Measurements from ENCODE around the gene PIK3C2A.
"Not testable (repeated sequence)": the region's sequence is repeated elsewhere in the genome, so short reads cannot be mapped to it uniquely, and the experiment has no call there.

The PIK3C2A gene

DNA sequence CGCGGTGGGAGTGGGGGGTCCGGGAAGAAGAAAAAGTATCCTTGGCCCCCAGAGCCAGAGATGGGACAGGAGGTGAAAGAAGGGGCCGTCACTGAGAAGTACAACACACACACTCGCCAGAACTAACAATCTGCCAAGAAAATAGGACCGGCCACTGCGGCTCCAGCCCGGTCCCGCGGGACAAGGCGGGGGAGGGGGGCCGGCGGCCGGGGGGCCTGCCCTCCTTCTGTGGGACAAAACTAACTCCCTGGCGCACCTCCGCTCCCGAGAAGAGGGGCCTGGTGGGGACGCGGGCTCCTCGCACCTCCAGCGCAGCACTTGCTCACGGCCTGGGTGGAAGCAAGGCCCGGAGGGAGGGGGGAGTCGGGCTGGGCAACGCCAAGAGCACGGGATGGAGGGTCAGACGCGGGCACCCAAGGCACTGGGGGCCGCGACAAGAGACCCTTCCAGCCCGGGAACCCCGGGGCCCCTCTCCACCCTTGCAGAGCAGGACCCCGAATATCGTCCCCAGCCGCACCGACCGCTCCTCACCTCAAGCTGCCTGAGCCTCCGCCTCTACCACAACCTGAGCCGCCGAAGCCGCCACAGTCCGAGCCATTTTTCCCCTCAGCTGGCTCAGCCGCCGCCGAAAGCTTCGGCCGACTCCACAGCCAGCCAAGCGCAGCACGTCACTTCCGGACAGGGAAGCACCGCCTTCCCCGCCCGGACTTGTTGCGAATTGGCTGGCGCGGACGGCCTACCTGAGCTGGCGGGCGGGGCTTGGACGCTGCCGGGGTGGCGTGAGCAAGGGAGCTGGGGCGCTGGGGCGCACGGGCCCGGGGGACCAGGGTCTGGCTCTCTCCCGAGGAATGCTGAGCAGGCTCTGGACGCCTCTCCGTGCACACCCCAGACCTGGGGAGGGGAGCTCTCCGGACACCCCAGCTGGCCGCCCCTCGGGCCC, at the start of gene PIK3C2A:
Gene PIK3C2A, minus strand, starts transcription at position 670 of the 940 bp plus-strand sequence. CDS start 38,245 bp downstream, outside the sequence.
- peak; percentile 96 for DNase-seq (ENCODE audit: low spot score)

GRCh38 chr11:17257196-17257595, 49.4 kb upstream of the PIK3C2A start:
- no peak for DNase-seq (ENCODE audit: low spot score)

DNA sequence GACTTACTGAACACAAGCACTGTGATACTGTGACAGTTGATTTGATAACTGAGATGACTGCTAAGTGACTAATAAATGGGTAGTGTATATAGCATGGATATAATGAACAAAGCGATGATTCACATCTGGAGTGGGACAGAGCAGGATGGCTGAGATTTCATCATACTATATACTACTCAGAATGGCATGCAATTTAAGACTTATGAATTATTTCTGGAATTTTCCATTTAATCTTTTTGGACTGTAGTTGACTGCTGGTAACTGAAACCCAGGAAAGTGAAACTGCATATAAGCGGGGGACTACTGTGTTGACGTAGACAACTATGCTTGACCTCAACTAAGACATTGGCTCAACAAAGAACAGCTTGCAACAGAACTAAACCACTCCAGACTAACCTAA, 48.7 kb upstream of the PIK3C2A start:
- peak; percentile 69 for DNase-seq (ENCODE audit: low spot score)

GRCh38 chr11:17252704-17253103, 44.9 kb upstream of the PIK3C2A start:
- no peak for DNase-seq (ENCODE audit: low spot score)

DNA sequence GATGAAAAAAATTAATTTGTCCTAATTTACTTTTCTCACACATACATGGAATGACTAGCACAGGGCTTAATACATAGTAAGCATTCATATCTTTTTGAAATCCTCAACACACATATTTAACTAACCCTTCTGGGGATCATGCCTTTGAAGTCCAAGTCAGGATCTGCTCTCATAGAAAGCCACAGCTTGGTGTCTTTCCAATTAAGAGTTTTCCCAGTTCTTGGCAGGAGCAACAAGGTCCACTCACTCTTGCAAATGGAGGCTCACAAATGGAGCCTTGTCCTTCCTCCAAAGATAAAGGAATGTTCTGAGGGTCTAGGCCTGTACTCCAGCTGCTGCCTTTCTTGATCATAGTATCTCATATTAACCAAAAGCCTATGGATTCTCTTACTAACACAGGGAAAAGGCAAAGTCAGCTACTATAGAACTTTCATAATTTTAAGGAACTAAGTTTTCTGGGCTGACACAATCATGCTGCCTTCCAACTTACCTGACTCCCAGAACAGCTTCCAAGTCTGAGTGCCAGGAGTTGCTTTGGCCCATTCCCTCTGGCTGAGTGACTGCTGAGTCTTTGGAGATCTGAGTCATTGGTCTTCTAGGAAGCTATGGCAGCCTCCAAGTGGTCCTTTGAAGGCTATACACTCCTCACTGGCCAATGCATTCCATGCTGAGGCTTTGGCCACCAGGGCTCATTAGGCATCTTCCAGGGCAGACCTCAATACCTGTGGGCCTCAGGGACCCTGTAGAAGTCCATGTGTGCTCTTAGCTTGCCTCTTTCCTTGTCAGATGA, 43.0 kb upstream of the PIK3C2A start:
- peak; percentile 19 for DNase-seq (ENCODE audit: low spot score)

- no peak for DNase-seq (ENCODE audit: low spot score)
Observed at GRCh38 chr11:17244046-17244445, 36.3 kb upstream of the PIK3C2A start.

DNA sequence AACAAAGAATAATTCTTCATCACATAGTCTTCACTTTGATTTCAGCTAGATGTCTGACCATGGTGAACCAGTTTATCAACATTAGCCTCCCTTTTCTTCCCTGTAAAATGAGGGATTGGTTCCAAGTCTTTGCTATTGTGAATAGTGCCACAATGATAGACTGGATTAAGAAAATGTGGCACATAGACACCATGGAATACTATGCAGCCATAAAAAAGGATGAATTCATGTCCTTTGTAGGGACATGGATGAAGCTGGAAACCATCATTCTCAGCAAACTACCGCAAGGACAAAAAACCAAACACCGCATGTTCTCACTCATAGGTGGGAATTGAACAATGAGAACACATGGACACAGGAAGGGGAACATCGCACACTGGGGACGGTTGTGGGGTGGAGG, 35.2 kb upstream of the PIK3C2A start:
- not testable (repeated sequence) for DNase-seq (ENCODE audit: low spot score)

DNA sequence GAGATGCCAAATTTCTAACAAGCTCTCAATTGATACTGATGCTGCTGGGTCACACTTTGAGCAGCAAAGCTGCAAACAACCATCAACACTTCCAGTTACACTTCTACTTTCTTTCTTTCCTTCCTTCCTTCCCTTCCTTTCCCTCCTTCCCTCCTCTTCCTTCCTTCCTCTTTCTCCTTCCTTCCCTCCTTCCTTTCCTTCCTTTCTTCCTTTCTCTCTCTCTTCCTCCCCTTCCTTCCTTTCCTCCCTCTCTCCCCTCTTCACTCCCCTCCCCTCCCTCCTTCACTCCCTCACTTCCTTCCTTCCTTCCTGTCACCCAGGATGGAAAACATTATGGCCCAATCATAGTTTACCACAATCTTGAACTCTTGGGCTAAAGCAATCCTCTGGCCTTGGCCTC, 33.0 kb upstream of the PIK3C2A start:
- DNase-seq (ENCODE audit: low spot score): no peak

GRCh38 chr11:17239927-17240326, 32.1 kb upstream of the PIK3C2A start:
- DNase-seq (ENCODE audit: low spot score): not testable (repeated sequence)

DNA sequence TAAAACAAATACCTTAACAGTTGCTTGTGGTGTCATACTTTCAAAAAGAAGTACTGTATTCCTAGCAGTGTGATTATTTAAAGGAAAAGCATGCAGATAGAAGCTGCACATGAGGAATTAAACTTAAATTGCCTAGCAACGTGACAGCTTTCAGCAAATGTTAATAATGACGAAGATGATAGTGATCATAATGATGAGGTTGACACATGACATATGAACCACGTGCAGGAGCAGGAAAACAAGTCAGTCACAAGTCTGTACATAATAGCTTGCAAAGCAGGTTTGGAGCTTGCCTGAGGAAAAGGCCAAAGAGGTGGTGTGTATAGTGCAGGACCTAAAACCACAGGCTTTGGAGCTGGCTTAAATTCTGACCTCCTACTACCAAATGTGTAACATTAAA, 30.6 kb upstream of the PIK3C2A start:
- no peak for DNase-seq (ENCODE audit: low spot score)

- DNase-seq (ENCODE audit: low spot score): no peak
Observed at GRCh38 chr11:17233101-17233500, 25.3 kb upstream of the PIK3C2A start.

- no peak for DNase-seq (ENCODE audit: low spot score)
Observed at GRCh38 chr11:17230867-17231851, 23.4 kb upstream of the PIK3C2A start.

- DNase-seq (ENCODE audit: low spot score): no peak
Observed at GRCh38 chr11:17229481-17230152, 21.8 kb upstream of the PIK3C2A start.

GRCh38 chr11:17228186-17228925, 20.6 kb upstream of the PIK3C2A start:
- not testable (repeated sequence) for DNase-seq (ENCODE audit: low spot score)

GRCh38 chr11:17224727-17225126, 16.9 kb upstream of the PIK3C2A start:
- no peak for DNase-seq (ENCODE audit: low spot score)

DNA sequence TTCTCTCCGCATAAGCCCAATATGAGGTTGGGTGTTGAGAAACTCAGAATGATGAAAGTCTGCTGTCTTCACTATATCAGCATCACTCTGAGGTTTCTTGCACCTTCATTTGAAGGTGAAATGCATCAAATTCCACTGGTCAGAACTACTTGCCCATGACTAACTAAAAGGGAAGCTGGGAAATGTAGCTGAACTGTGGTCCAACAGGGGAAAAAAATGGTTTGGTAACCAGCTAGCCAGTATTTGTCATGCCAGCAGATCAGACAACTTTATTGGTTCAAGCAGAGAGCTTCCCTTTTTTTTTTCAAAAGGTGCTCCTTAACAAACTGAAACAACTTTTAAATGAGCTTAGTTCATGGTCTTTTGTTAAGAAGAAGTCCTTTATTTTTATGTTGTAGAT, 14.2 kb upstream of the PIK3C2A start:
- peak; percentile 35 for DNase-seq (ENCODE audit: low spot score)

DNA sequence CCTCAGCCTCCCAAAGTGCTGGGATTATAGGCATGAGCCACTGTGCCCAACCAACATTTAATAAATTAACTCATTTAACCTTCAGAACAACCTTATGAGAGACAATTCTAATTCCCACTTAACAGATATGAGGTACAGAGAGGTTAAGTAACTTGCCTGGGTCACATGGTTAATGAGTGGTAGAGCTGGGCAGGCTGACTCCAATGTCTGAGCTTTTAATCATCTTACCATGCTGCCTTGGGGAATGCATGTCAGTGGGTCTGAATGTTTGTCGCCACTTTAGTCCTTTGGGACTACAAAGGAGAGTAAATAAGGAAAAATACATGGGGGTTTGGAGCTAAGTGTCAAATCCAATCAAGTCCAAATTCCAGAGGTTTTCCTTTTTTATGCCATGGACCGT, 11.2 kb upstream of the PIK3C2A start:
- no peak for DNase-seq (ENCODE audit: low spot score)

- DNase-seq (ENCODE audit: low spot score): no peak
Observed at GRCh38 chr11:17218403-17218802, 10.6 kb upstream of the PIK3C2A start.

DNA sequence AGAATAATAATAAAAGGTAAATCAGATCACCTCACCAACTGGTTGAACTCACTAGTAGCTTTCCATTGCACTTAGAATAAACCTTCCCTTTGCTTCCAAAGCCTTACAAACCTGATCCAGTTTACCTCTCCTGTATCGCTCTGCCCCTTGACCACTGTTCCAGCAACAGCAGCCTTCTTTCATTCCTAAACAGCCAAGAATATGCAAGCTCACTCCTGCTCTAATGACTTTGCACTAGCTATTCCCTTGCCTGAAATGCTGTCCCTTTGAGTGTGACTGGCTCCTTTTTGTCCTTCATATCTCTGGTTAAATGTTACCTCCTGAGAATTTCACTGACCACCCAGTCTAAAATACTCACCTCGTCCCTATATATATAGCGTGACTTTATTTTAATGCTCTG, 9.6 kb upstream of the PIK3C2A start:
- DNase-seq (ENCODE audit: low spot score): no peak

DNA sequence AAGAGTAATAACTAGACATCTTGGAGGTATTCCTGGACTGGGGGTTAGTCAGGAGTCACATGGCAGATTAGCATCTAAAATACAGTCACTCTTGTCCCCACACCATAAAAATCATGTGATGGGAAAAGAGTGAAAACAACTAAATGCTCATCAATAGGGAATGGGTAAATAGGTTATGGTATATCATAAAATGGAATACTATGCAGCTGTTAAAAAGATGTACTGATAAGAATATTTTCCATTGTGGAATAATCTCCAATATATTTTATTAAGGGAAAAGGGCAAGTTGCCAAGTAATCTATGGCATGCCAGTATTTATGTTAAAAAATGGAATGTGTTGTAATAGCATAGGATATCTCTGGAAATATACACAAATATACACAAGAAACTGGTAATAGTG, 6.6 kb upstream of the PIK3C2A start:
- DNase-seq (ENCODE audit: low spot score): no peak
